Embryonic facial prominence (tissue), 1 donor: Measurements from ENCODE around the gene MKRN1.
"Not testable (repeated sequence)": the region's sequence is repeated elsewhere in the genome, so short reads cannot be mapped to it uniquely, and the experiment has no call there.

Experiments used
- DNase-seq: peaks from one replicate; pipeline ENCODE4 v3.0.0-alpha.2; 2016; ENCODE audit errors: extremely low spot score

The MKRN1 gene

GRCh38 chr7:140484951-140485499 lies 5.7 kb upstream of the MKRN1 start:
- DNase-seq = no peak

- DNase-seq = no peak
Observed at GRCh38 chr7:140484479-140484878, 5.2 kb upstream of the MKRN1 start.

GRCh38 chr7:140479739-140480084 lies 407 bp upstream of the MKRN1 start:
- DNase-seq = no peak

- no peak for DNase-seq
Observed at GRCh38 chr7:140478246-140479061, 851 bp downstream of the MKRN1 start.

GRCh38 chr7:140476698-140477261 lies 2.5 kb downstream of the MKRN1 start:
- DNase-seq = no peak

GRCh38 chr7:140475747-140476333 lies 3.5 kb downstream of the MKRN1 start:
- DNase-seq = no peak

GRCh38 chr7:140463111-140463510 lies 16.2 kb downstream of the MKRN1 start:
- no peak for DNase-seq

GRCh38 chr7:140458916-140459315 lies 20.4 kb downstream of the MKRN1 start:
- DNase-seq = no peak

GRCh38 chr7:140458201-140458600 lies 21.1 kb downstream of the MKRN1 start:
- DNase-seq = no peak

- no peak for DNase-seq
Observed at GRCh38 chr7:140456551-140457051, 22.7 kb downstream of the MKRN1 start.

- no peak for DNase-seq
Observed at GRCh38 chr7:140455743-140456142, 23.6 kb downstream of the MKRN1 start.

- no peak for DNase-seq
Observed at GRCh38 chr7:140454657-140455015, 24.7 kb downstream of the MKRN1 start.

GRCh38 chr7:140453785-140454656 lies 25.3 kb downstream of the MKRN1 start:
- not testable (repeated sequence) for DNase-seq

GRCh38 chr7:140453273-140453672 lies 26.0 kb downstream of the MKRN1 start:
- DNase-seq = no peak

- no peak for DNase-seq
Observed at GRCh38 chr7:140451716-140452115, 27.6 kb downstream of the MKRN1 start.

- no peak for DNase-seq
Observed at GRCh38 chr7:140448781-140449480, 30.4 kb downstream of the MKRN1 start.

- no peak for DNase-seq
Observed at GRCh38 chr7:140447841-140448240, 31.5 kb downstream of the MKRN1 start.

GRCh38 chr7:140446467-140446866 lies 32.8 kb downstream of the MKRN1 start:
- DNase-seq = no peak

GRCh38 chr7:140441519-140441918 lies 37.8 kb downstream of the MKRN1 start:
- DNase-seq = no peak

- DNase-seq = no peak
Observed at GRCh38 chr7:140440593-140440992, 38.7 kb downstream of the MKRN1 start.

GRCh38 chr7:140439359-140439758 lies 39.9 kb downstream of the MKRN1 start:
- DNase-seq = no peak
